ENCODE measurements around the gene UNC5CL. TPM values are rescaled to one million over a fixed set of nuclear protein-coding genes. Genes with fewer than 3 reads are reported as not detected.
A peak's percentile ranks its signal among the peaks of the same experiment; 100 is the strongest.

UNC5CL gene
- total and polyA plus RNA-seq, 9 of the 15 experiments (the other 6 are each of a cell fraction or from before 2014, with no cell fraction given) = 0.07 to 1.8 (median 0.62) TPM; not detected in 1

- TF ChIP-seq, protein P1, sequence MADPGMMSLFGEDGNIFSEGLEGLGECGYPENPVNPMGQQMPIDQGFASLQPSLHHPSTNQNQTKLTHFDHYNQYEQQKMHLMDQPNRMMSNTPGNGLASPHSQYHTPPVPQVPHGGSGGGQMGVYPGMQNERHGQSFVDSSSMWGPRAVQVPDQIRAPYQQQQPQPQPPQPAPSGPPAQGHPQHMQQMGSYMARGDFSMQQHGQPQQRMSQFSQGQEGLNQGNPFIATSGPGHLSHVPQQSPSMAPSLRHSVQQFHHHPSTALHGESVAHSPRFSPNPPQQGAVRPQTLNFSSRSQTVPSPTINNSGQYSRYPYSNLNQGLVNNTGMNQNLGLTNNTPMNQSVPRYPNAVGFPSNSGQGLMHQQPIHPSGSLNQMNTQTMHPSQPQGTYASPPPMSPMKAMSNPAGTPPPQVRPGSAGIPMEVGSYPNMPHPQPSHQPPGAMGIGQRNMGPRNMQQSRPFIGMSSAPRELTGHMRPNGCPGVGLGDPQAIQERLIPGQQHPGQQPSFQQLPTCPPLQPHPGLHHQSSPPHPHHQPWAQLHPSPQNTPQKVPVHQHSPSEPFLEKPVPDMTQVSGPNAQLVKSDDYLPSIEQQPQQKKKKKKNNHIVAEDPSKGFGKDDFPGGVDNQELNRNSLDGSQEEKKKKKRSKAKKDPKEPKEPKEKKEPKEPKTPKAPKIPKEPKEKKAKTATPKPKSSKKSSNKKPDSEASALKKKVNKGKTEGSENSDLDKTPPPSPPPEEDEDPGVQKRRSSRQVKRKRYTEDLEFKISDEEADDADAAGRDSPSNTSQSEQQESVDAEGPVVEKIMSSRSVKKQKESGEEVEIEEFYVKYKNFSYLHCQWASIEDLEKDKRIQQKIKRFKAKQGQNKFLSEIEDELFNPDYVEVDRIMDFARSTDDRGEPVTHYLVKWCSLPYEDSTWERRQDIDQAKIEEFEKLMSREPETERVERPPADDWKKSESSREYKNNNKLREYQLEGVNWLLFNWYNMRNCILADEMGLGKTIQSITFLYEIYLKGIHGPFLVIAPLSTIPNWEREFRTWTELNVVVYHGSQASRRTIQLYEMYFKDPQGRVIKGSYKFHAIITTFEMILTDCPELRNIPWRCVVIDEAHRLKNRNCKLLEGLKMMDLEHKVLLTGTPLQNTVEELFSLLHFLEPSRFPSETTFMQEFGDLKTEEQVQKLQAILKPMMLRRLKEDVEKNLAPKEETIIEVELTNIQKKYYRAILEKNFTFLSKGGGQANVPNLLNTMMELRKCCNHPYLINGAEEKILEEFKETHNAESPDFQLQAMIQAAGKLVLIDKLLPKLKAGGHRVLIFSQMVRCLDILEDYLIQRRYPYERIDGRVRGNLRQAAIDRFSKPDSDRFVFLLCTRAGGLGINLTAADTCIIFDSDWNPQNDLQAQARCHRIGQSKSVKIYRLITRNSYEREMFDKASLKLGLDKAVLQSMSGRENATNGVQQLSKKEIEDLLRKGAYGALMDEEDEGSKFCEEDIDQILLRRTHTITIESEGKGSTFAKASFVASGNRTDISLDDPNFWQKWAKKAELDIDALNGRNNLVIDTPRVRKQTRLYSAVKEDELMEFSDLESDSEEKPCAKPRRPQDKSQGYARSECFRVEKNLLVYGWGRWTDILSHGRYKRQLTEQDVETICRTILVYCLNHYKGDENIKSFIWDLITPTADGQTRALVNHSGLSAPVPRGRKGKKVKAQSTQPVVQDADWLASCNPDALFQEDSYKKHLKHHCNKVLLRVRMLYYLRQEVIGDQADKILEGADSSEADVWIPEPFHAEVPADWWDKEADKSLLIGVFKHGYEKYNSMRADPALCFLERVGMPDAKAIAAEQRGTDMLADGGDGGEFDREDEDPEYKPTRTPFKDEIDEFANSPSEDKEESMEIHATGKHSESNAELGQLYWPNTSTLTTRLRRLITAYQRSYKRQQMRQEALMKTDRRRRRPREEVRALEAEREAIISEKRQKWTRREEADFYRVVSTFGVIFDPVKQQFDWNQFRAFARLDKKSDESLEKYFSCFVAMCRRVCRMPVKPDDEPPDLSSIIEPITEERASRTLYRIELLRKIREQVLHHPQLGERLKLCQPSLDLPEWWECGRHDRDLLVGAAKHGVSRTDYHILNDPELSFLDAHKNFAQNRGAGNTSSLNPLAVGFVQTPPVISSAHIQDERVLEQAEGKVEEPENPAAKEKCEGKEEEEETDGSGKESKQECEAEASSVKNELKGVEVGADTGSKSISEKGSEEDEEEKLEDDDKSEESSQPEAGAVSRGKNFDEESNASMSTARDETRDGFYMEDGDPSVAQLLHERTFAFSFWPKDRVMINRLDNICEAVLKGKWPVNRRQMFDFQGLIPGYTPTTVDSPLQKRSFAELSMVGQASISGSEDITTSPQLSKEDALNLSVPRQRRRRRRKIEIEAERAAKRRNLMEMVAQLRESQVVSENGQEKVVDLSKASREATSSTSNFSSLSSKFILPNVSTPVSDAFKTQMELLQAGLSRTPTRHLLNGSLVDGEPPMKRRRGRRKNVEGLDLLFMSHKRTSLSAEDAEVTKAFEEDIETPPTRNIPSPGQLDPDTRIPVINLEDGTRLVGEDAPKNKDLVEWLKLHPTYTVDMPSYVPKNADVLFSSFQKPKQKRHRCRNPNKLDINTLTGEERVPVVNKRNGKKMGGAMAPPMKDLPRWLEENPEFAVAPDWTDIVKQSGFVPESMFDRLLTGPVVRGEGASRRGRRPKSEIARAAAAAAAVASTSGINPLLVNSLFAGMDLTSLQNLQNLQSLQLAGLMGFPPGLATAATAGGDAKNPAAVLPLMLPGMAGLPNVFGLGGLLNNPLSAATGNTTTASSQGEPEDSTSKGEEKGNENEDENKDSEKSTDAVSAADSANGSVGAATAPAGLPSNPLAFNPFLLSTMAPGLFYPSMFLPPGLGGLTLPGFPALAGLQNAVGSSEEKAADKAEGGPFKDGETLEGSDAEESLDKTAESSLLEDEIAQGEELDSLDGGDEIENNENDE (IDR thresholded peaks at IDR 0.05; ENCODE audit: low read depth, low read length) = no peak
- TF ChIP-seq SOX6 (IDR thresholded peaks at IDR 0.05) (no peak), SUPT5H (IDR thresholded peaks at IDR 0.05) (no peak), ZNF586 (CRISPR knock-in tag; conservative IDR thresholded peaks at IDR 0.05) (no peak), CBFA2T3 (IDR thresholded peaks at IDR 0.05) (peak; percentile 22; the same call in 1 of the 2 replicates), ZNF75A (CRISPR knock-in tag; IDR thresholded peaks at IDR 0.05) (no peak), HNRNPUL1 (IDR thresholded peaks at IDR 0.05; ENCODE audit: low read length) (no peak)
- TF ChIP-seq, protein P2, sequence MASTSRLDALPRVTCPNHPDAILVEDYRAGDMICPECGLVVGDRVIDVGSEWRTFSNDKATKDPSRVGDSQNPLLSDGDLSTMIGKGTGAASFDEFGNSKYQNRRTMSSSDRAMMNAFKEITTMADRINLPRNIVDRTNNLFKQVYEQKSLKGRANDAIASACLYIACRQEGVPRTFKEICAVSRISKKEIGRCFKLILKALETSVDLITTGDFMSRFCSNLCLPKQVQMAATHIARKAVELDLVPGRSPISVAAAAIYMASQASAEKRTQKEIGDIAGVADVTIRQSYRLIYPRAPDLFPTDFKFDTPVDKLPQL (IDR thresholded peaks at IDR 0.05; ENCODE audit: extremely low read depth, insufficient read length) = no peak
- TF ChIP-seq, protein P3, sequence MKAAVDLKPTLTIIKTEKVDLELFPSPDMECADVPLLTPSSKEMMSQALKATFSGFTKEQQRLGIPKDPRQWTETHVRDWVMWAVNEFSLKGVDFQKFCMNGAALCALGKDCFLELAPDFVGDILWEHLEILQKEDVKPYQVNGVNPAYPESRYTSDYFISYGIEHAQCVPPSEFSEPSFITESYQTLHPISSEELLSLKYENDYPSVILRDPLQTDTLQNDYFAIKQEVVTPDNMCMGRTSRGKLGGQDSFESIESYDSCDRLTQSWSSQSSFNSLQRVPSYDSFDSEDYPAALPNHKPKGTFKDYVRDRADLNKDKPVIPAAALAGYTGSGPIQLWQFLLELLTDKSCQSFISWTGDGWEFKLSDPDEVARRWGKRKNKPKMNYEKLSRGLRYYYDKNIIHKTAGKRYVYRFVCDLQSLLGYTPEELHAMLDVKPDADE (conservative IDR thresholded peaks at IDR 0.05; ENCODE audit: control insufficient read depth, low read depth, low read length) = no peak
Observed at GRCh38 chr6:40998661-40999060, 40.4 kb downstream of the UNC5CL start (continued).

All from K562 (cell line).